Nephron (organoid): ENCODE results near the gene WDCP.

Experiments
- H3K27ac Mint-ChIP-seq, 3 experiments: 2 replicates each; pipeline ENCODE4 v1.8.0; 2020; ENCODE audit warnings: mixed read lengths in 3 of 3, mild to moderate bottlenecking in 2 of 3, moderate library complexity in 1 of 3
- H3K27me3 Mint-ChIP-seq: 2 replicates; pipeline ENCODE4 v1.8.0; 2021; ENCODE audit warnings: low read depth, mild to moderate bottlenecking, moderate library complexity, mixed read lengths
- H3K36me3 Mint-ChIP-seq: 2 replicates; pipeline ENCODE4 v1.8.0; 2020; ENCODE audit warnings: low read depth, mixed read lengths
- H3K4me1 Mint-ChIP-seq: 2 replicates; pipeline ENCODE4 v1.8.0; 2020; ENCODE audit warnings: mixed read lengths
- H3K4me3 Mint-ChIP-seq, 3 experiments: 2 replicates each; pipeline ENCODE4 v1.8.0; 2020; ENCODE audit warnings: mild to moderate bottlenecking in 3 of 3, mixed read lengths in 3 of 3, moderate library complexity in 2 of 3
- H3K9me3 Mint-ChIP-seq: 2 replicates; pipeline ENCODE4 v1.8.0; 2020; ENCODE audit warnings: mixed read lengths
- TF ChIP-seq, protein P1 (sequence below), 3 experiments: fragments of 200-600 bp; sonication (generic); IDR thresholded peaks; one replicate each; pipeline ENCODE4 v1.5.0; 2021; ENCODE audit warnings: antibody characterized with exemption in 3 of 3; ENCODE audit not compliant: unreplicated experiment in 3 of 3

Gene WDCP

DNA sequence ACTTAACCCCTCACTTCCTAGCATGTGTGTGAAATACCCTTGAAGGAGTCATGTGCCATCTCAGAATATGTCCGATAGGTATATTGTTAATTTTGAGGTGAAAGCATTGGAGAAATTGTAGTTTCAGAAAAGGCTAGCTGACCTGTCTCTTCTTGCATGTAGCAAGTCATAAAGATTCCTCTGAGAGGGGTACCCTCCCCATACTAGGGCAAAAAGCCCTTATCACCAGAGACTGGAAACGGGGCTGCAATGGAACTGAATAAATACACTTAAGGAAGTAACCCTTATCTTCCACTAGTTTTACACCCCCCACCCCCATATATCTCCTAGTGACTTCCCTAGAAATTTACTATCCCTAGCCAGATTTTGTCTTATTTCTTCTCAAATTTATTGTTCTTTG, 30.7 kb upstream of the WDCP start:
- peaks cover 4% of the 10 kb centered on the region for H3K27me3 Mint-ChIP-seq
- H3K9me3 Mint-ChIP-seq = no peaks in the 10 kb centered on the region
- peaks cover 50% of the 10 kb centered on the region for H3K4me1 Mint-ChIP-seq
- peak overlapping the region; percentile 97 to 98 (median 97) for H3K4me3 Mint-ChIP-seq
- TF ChIP-seq, protein P1, sequence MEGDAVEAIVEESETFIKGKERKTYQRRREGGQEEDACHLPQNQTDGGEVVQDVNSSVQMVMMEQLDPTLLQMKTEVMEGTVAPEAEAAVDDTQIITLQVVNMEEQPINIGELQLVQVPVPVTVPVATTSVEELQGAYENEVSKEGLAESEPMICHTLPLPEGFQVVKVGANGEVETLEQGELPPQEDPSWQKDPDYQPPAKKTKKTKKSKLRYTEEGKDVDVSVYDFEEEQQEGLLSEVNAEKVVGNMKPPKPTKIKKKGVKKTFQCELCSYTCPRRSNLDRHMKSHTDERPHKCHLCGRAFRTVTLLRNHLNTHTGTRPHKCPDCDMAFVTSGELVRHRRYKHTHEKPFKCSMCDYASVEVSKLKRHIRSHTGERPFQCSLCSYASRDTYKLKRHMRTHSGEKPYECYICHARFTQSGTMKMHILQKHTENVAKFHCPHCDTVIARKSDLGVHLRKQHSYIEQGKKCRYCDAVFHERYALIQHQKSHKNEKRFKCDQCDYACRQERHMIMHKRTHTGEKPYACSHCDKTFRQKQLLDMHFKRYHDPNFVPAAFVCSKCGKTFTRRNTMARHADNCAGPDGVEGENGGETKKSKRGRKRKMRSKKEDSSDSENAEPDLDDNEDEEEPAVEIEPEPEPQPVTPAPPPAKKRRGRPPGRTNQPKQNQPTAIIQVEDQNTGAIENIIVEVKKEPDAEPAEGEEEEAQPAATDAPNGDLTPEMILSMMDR (IDR thresholded peaks at IDR 0.05; ENCODE audit: unreplicated experiment in 3 of 3) = no peak
- H3K36me3 Mint-ChIP-seq = peaks cover 41% of the 10 kb centered on the region
- peak overlapping the region; percentile 93 to 98 (median 96) for H3K27ac Mint-ChIP-seq

DNA sequence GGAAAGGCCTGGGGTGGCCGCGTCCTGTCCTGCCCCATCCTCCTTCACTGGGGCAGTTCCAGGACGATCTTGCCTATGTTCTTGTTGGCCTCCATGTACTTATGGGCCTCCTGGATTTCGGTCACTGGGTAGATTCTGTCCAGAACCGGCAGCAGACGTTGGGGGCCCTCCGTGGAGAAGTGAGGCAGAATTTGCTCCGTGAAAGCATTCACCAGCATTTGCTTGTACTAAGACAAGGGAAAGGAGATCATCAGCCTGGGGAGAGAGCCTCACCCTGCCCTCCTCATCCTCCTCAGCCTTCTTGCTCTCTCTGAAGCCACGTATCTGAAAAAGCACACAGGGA, 30.3 kb upstream of the WDCP start:
- peak overlapping the region; percentile 93 to 98 (median 96) for H3K27ac Mint-ChIP-seq
- peaks cover 41% of the 10 kb centered on the region for H3K36me3 Mint-ChIP-seq
- peaks cover 48% of the 10 kb centered on the region for H3K4me1 Mint-ChIP-seq

DNA sequence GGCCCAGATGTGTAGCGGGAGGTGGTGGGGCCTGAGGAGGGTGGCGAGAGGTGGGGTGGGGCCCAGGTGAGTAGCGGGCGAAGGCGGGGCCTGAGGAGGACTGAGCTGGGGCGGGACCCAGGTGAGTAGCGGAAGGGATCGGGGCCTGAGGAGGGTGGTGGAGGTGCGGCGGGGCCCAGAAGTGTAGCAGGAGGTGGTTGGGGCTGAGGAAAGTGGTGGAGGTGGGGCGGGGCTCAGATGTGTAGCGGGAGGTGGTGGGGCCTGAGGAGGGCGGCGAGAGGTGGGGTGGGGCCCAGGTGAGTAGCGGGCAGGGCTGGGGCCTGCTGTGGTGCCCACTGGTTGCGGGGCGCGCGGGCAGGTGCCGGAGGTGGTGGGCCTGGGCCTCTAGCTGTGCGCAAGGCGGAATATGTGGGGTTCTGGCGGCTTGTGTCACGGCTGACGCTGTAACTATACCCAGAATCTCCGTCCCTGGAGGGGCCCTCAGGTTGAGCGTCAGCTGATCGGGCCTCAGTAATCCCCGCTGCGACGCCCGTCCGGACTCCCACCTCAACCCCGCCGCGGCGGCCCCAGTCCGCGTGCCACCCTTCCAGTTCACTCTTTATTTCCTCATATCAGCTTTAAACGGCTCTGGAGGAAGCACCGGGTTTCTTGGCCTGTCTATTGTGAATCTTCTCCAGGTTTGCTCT, 29.8 kb upstream of the WDCP start:
- Mint-ChIP-seq H3K4me1 (peaks cover 43% of the 10 kb centered on the region), H3K4me3 (peak overlapping the region; percentile 97 to 98 (median 97)), H3K27ac (peak overlapping the region; percentile 93 to 98 (median 98)), H3K9me3 (no peaks in the 10 kb centered on the region), H3K27me3 (peaks cover 4% of the 10 kb centered on the region), H3K36me3 (peaks cover 40% of the 10 kb centered on the region)
- TF ChIP-seq, protein P1 (IDR thresholded peaks at IDR 0.05; ENCODE audit: unreplicated experiment in 3 of 3) = no peak

More for the DNA sequence above, 30.3 kb upstream of the WDCP start:
- Mint-ChIP-seq H3K27me3 (peaks cover 4% of the 10 kb centered on the region), H3K9me3 (no peaks in the 10 kb centered on the region), H3K4me3 (peak overlapping the region; percentile 97 to 98 (median 97))
- TF ChIP-seq, protein P1 (IDR thresholded peaks at IDR 0.05; ENCODE audit: unreplicated experiment in 3 of 3) = no peak

DNA sequence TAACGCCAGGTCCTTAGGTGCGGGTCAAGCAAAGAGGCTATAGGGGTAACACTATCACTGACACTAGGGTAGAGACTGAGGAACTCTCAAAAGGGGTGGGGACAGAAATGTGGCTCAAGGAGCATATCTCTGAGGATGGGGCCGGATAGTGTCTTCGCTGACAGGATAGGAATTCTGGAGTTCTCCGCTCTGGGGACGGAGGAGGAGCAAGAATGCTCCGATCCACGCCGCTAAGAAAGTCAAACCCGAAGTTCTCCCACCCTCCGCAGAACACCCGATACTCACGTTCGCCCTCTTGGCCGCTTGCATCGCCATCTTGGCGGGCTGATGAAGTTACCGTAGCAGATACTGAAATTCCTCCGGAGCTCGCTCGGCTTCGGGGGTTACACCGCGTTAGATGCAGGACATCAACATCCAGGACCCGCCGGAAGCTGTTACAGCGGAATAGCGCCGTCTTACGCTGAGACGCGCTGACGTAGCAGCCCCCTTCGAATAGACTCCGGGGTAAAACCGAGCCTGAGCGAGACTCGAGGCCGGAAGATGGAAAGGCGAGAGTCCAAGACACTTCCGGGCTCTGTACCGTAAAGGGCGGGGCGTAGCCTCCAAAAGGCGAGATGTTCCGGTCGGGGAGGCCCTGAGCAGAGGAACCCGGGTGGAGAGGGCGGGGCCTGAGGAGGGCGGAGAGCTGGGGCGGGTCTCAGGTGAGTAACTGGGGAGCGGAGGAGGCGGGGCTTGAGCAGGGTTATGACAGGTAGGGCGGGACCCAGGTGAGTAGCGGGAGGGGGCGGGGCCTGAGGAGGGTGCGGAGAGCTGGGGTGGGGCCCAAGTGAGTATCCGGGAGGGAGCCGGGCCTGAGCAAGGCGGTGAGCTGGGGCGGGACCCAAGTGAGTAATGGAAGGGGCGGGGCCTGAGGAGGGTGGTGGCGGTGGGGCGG, 29.0 kb upstream of the WDCP start, which contains the start of gene SF3B6:
Gene SF3B6 (minus strand): TSS at position 412 of the 934 bp plus-strand sequence. CDS start 97 bp downstream, at position 315.
- Mint-ChIP-seq H3K36me3 (peaks cover 34% of the 10 kb centered on the region), H3K9me3 (no peaks in the 10 kb centered on the region), H3K27me3 (peaks cover 4% of the 10 kb centered on the region), H3K27ac (peak within 1 kb of the TSS; percentile 93 to 98 (median 98)), H3K4me3 (peak within 1 kb of the TSS; percentile 97 to 98 (median 97)), H3K4me1 (peaks cover 40% of the 10 kb centered on the region)
- TF ChIP-seq, protein P1 (IDR thresholded peaks at IDR 0.05; ENCODE audit: unreplicated experiment in 3 of 3) = no peak

DNA sequence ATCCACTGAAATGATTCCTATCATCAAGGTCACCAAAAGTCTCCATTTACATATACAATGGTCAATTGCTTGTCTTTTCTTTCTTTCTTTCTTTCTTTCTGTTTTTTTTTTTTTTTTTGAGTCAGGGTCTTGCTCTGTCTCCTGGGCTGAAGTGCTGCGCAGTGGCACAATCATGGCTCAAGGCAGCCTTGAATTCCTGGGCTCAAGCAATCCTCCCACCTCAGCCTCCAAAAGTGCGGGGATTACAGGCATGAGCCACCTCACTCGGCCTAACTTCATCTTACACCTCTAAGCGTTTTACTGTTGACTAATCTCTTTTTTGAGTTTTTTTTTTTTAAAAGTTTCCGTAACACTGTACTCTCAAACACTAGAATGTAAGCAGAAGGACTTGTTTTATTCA, 28.1 kb upstream of the WDCP start:
- TF ChIP-seq, protein P1 (IDR thresholded peaks at IDR 0.05; ENCODE audit: unreplicated experiment in 3 of 3) = no peak
- Mint-ChIP-seq H3K9me3 (no peaks in the 10 kb centered on the region), H3K36me3 (peaks cover 25% of the 10 kb centered on the region), H3K27me3 (peaks cover 4% of the 10 kb centered on the region), H3K4me3 (peak overlapping the region; percentile 97 to 98 (median 97)), H3K27ac (peak overlapping the region; percentile 86 to 98 (median 98)), H3K4me1 (peaks cover 30% of the 10 kb centered on the region)
